ENCODE results near the gene SLC5A11. TPM values are rescaled to one million over a fixed set of nuclear protein-coding genes. Genes with fewer than 3 reads are reported as not detected.

Gene SLC5A11
- total and polyA plus RNA-seq, 12 donors = 0.06 to 0.12 TPM; not detected in 10

DNA sequence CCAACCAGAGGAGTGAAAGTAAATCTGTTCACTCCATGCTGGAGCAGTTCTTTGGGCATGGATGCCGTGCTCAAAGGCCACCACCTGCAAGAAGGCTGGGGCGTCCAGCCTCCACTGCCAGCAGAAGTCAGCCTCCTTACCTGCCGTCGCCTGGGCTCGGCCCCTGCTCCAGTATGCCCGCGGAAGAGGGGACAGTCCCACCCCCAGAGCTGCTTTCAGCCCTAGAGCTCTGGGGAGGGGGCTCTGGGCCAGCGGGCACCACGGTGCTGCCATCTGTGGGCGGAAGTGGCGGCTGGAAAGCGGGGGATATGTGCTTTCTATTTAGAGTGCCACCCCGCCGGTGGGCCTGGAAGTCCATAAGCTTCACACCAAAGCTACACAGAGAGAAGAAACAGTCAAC lies 93.5 kb downstream of the SLC5A11 start:
- Histone ChIP-seq H3K4me1 (no peaks in the 10 kb centered on the region), H3K27ac (no peak overlapping the region), H3K36me3 (peaks cover 0 to 100% (median 74%) of the 10 kb centered on the region in 9 donors), H3K4me3 (no peak overlapping the region), H3K27me3 (no peaks in the 10 kb centered on the region), H3K9me3 (no peaks in the 10 kb centered on the region)
- intact Hi-C loops (cut with DNase I) = no loop called here
- ATAC-seq (peak in 2 of 8 donors; percentile 16 to 46), DNase-seq (no peak)
- TF ChIP-seq, protein P1, sequence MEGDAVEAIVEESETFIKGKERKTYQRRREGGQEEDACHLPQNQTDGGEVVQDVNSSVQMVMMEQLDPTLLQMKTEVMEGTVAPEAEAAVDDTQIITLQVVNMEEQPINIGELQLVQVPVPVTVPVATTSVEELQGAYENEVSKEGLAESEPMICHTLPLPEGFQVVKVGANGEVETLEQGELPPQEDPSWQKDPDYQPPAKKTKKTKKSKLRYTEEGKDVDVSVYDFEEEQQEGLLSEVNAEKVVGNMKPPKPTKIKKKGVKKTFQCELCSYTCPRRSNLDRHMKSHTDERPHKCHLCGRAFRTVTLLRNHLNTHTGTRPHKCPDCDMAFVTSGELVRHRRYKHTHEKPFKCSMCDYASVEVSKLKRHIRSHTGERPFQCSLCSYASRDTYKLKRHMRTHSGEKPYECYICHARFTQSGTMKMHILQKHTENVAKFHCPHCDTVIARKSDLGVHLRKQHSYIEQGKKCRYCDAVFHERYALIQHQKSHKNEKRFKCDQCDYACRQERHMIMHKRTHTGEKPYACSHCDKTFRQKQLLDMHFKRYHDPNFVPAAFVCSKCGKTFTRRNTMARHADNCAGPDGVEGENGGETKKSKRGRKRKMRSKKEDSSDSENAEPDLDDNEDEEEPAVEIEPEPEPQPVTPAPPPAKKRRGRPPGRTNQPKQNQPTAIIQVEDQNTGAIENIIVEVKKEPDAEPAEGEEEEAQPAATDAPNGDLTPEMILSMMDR (IDR thresholded peaks at IDR 0.05) = no peak
- 94 to 97% methylated on average over 14 of the region's 14 CpGs for WGBS, 2 donors

DNA sequence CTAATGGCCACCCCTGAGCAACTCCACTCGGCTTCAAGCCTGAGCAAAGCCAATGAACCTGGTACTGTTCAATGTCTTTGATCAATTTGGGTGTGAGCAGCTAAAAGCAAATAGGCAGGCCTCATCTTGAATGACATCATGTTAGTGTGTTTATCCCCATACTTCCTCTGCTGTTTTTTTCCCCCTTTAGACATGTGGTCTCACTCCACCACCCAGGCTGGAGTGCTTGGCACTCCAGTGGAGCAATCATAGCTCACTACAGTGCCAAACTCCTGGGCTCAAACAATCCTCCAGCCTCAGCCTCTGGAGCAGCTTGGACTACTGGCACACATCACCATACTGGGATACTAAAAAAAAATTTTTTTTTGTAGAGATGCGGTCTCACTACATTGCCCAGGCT lies 94.0 kb downstream of the SLC5A11 start:
- no peak overlapping the region for H3K27ac ChIP-seq
- no peak for ATAC-seq
- DNase-seq = no peak
- no peaks in the 10 kb centered on the region for H3K9me3 ChIP-seq
- peaks cover 0 to 100% (median 68%) of the 10 kb centered on the region in 9 donors for H3K36me3 ChIP-seq
- H3K4me1 ChIP-seq = no peaks in the 10 kb centered on the region
- no peaks in the 10 kb centered on the region for H3K27me3 ChIP-seq
- no peak overlapping the region for H3K4me3 ChIP-seq
- intact Hi-C loops (cut with DNase I) = loop anchor here in 2 of 10 donors (10.0 kb wide), 2 partner anchors 115 to 285 kb away; no protein-coding TSS in a partner anchor
- WGBS, 2 donors = 89 to 98% methylated on average over 2 of the region's 2 CpGs
- TF ChIP-seq, protein P1 (IDR thresholded peaks at IDR 0.05) = no peak

DNA sequence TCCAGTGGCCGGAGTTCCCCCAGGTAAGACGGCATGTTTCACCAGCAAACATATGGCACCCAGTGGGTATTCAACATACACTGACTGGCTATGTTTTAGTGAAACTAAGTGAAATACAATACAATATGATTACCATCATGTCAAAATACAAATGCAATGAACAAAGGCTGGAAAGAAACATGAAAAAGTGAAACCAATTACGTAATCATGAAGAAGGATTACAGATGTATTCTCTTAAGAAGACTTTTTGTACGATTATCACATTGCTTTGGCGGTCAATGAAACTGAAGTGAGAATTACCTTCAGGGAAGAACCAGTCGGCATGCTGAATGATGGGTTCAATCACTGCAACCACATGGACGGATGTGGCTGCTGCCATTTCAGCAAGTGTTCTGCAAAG lies 97.7 kb downstream of the SLC5A11 start:
- DNase-seq (no peak), ATAC-seq (no peak)
- no peak overlapping the region for H3K4me3 ChIP-seq
- H3K4me1 ChIP-seq = peaks cover 0 to 4% (median 0%) of the 10 kb centered on the region in 9 donors
- H3K9me3 ChIP-seq = no peaks in the 10 kb centered on the region
- H3K36me3 ChIP-seq = peaks cover 0 to 100% (median 57%) of the 10 kb centered on the region in 9 donors
- WGBS, 2 donors = 93 to 96% methylated on average over 7 of the region's 7 CpGs
- TF ChIP-seq, protein P1 (IDR thresholded peaks at IDR 0.05) = no peak
- H3K27me3 ChIP-seq = no peaks in the 10 kb centered on the region
- no peak overlapping the region for H3K27ac ChIP-seq
- intact Hi-C loops (cut with DNase I) = loop anchor here in 2 of 10 donors (10.0 kb wide), 2 partner anchors 119 to 281 kb away; no protein-coding TSS in a partner anchor

DNA sequence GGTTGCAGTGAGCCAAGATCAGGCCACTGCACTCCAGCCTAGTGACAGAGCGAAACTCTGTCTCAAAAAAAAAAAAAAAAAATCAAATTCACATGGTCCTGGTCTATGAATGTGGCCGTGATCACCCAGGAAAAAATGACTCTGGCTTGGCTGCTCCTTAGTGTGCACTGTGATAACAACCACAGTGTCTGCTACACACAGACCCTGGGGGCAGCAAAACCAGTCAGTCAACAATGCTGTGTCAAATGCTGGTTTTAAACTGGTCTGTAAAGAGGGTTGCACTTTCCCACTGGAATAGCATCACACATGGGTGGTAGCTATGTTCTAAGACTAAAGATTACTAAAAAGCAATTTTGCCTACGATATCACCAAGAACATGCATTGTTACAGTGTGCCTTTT lies 98.4 kb downstream of the SLC5A11 start:
- Histone ChIP-seq H3K4me3 (no peak overlapping the region), H3K27me3 (no peaks in the 10 kb centered on the region), H3K27ac (no peak overlapping the region), H3K4me1 (peaks cover 0 to 4% (median 0%) of the 10 kb centered on the region in 9 donors), H3K36me3 (peaks cover 0 to 100% (median 50%) of the 10 kb centered on the region in 9 donors), H3K9me3 (no peaks in the 10 kb centered on the region)
- intact Hi-C loops (cut with DNase I) = loop anchor here in 2 of 10 donors (10.0 kb wide), 2 partner anchors 119 to 281 kb away; no protein-coding TSS in a partner anchor
- TF ChIP-seq, protein P1 (IDR thresholded peaks at IDR 0.05) = no peak
- ATAC-seq = no peak
- 76 to 96% methylated on average over 3 of the region's 3 CpGs for WGBS, 2 donors
- no peak for DNase-seq

Measured in heart right ventricle (tissue), 16 donors.